ENCODE measurements around the gene ROCK2.

DNA sequence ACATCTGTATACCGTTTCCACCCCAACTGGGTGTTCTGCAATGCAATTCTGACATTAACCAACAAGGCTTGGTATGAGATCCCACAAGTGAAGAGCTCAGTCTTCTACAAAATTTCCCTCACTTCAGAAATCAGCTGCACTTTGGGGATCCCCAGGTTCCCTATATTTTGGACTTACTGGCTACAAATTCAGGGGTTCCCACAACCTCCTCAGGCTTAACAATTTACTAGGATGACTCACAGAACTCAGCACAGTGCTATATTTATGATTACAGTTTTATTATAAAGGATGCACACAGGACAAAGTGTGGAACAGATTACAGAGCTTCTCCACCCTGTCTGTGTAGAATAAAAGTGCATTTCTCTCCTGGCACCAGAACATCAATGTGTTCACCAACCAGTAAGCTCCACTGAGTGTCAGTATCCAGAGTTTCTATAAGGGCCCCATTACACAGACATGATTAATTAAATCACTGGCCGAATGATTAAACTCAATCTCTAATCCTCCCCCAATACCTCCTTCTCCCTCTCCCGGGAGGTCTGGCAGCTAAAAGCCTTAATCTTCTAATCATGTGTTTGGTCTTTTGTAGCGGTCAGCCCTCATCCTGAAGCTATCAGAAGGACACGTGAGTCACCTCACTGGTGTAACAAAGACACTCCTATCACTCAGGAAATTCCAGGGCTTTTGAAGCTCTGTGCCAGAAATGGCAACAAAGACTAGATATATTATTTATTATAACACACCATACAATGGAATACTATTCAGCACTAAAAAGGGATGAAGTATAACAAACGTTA lies 104.6 kb downstream of the ROCK2 start:
- TF ChIP-seq GATA2 (IDR thresholded peaks at IDR 0.05; ENCODE audit: low read depth, low read length) (no peak), GATA3 (IDR thresholded peaks at IDR 0.05; ENCODE audit: low read depth, low read length) (no peak)
